A549 treated with dexamethasone at 1 μM for 4 hours (cell line): ENCODE measurements around the gene TOR2A. TPM values are rescaled to one million over a fixed set of nuclear protein-coding genes. Genes with fewer than 3 reads are reported as not detected.

Experiments
- total RNA-seq: library from RNA; stranded (reverse); fragments of 200-300 nt; extraction: Qiagen RNA extraction; gene quantifications from 5 replicates; pipeline ENCODE4 v1.2.3, GENCODE V29; 2022

The TOR2A gene
- 10.5 to 15.8 TPM (median 15.2 TPM) in 5 replicates for total RNA-seq

DNA sequence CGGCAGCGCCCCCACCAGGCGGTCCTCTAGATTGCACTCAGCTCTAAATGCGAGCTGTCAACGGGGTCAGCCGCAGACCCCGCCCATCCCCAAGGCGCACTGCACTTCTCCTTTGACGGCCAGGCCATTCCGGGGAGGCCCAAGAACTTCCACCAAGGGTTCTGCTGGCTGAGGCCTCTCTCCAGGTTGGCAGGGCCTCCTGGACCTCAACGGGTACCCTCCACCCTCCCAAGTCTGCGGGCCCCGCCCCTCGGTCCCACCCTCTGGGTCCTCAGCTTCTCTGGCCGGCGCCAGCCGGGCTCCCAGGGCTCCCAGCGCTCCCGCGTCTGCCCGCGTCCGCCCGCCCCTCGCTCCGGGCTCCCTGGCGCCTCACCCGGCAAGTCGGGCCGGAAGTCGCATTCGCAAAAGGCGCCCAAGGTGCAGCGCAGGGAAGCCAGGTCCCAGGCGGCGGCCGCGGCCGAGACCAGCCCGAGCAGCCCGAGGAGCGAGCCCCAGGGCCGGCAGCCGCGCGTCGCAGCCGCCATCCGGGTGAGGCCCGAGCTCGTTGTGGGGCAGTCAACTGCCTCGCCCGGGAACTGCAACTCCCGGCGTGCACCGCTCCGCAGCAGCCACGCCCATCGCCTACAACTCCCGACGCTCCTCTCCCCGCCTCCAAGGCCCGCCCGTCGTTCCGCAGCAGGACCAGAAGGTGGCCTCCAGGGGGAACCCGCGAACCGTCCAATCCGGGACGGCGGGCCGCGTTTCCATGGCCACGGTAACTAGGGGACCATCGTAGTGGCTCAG is at the start of gene TOR2A:
TSS of gene TOR2A (minus strand) at position 548 of the 783 bp plus-strand sequence. CDS start at position 524, 24 bp downstream.

GRCh38 chr9:127778280-127779135 is 43.4 kb upstream of the TOR2A start, which contains the start of gene SH2D3C:
Gene SH2D3C (minus strand): TSS chr9:127778666. CDS start chr9:127778627, 39 bp downstream.

GRCh38 chr9:127715470-127716337 is 19.4 kb downstream of the TOR2A start, which contains the start of the genes PTRH1 and TTC16:
Gene PTRH1 (minus strand): TSS chr9:127715663. CDS start chr9:127715639, 24 bp downstream.
Gene TTC16 (plus strand): TSS chr9:127716079. CDS start chr9:127716146, 67 bp downstream.

GRCh38 chr9:127706836-127707241 is 28.3 kb downstream of the TOR2A start, which contains the start of gene CFAP157:
Gene CFAP157 (plus strand): TSS chr9:127706988. CDS start chr9:127707032, 44 bp downstream.

Other genes with a start within 250 kb of the TOR2A start
- gene STXBP1, start 123.0 kb downstream of the TOR2A start, total RNA-seq: 13.6 to 19.7 TPM (median 18.6 TPM) in 5 replicates
- 0.05 to 0.11 TPM (median 0.09 TPM) in 4 of 5 replicates, not detected in the other for gene CFAP157, start 28.3 kb downstream of the TOR2A start, total RNA-seq
- 15.3 to 24.0 TPM (median 18.6 TPM) in 5 replicates for gene PTRH1, start 19.6 kb downstream of the TOR2A start, total RNA-seq
- 0.02 to 0.07 TPM (median 0.04 TPM) in 4 of 5 replicates, not detected in the other for gene TTC16, start 19.2 kb downstream of the TOR2A start, total RNA-seq
- gene SH2D3C, start 43.4 kb upstream of the TOR2A start, total RNA-seq: 0.06 to 0.13 TPM (median 0.06 TPM) in 3 of 5 replicates, not detected in the others
- 42.0 to 50.0 TPM (median 43.1 TPM) in 5 replicates for gene CDK9, start 50.7 kb upstream of the TOR2A start, total RNA-seq
- gene FPGS, start 67.6 kb upstream of the TOR2A start, total RNA-seq: 41.2 to 53.8 TPM (median 48.2 TPM) in 5 replicates
- 0.07 to 0.16 TPM (median 0.09 TPM) in 5 replicates for gene ENG, start 119.4 kb upstream of the TOR2A start, total RNA-seq
- 41.1 to 85.2 TPM (median 75.6 TPM) in 5 replicates for gene AK1, start 142.4 kb upstream of the TOR2A start, total RNA-seq
- gene ST6GALNAC6, start 164.3 kb upstream of the TOR2A start, total RNA-seq: 19.3 to 24.9 TPM (median 21.5 TPM) in 5 replicates
- gene ST6GALNAC4, start 181.7 kb upstream of the TOR2A start, total RNA-seq: 9.3 to 19.4 TPM (median 16.2 TPM) in 5 replicates
- gene PIP5KL1, start 195.5 kb upstream of the TOR2A start, total RNA-seq: 1.2 to 2.0 TPM (median 1.6 TPM) in 5 replicates
- gene DPM2, start 202.6 kb upstream of the TOR2A start, total RNA-seq: 35.5 to 42.3 TPM (median 41.1 TPM) in 5 replicates
- gene EEIG1, start 245.7 kb upstream of the TOR2A start, total RNA-seq: 32.2 to 51.9 TPM (median 43.0 TPM) in 5 replicates